Vagina (tissue), 2 donors: Measurements from ENCODE around the gene NT5C3A. TPM values are rescaled to one million over a fixed set of nuclear protein-coding genes. Genes with fewer than 3 reads are reported as not detected.

Experiments
- DNase-seq, 2 donors: peaks; one replicate each; pipeline ENCODE4 v3.0.0-alpha.2; 2017; ENCODE audit errors: extremely low spot score in 2 of 2
- H3K27ac ChIP-seq: fragments of 200-600 bp; sonication (generic); one replicate; pipeline ENCODE4 v1.5.1; 2019
- H3K27me3 ChIP-seq: fragments of 200-600 bp; sonication (generic); one replicate; pipeline ENCODE4 v1.5.1; 2019
- H3K36me3 ChIP-seq, 2 donors: fragments of 200-600 bp; sonication (generic); one replicate each; pipeline ENCODE4 v1.5.1; 2017 to 2019
- H3K4me1 ChIP-seq: fragments of 200-600 bp; sonication (generic); one replicate; pipeline ENCODE4 v1.5.1; 2019
- H3K4me3 ChIP-seq, 2 donors: fragments of 200-600 bp; sonication (generic); 1 replicate in 1 of 2; 2 replicates in 1 of 2; pipeline ENCODE4 v1.5.1; 2016 to 2019
- H3K9me3 ChIP-seq: fragments of 200-600 bp; sonication (generic); one replicate; pipeline ENCODE4 v1.5.1; 2019
- CTCF ChIP-seq, 3 experiments: fragments of 450-650 bp in 2 of 3; fragments of 200-600 bp in 1 of 3; sonication (generic) in 1 of 3; IDR thresholded peaks; one replicate each; pipeline ENCODE4 v1.5.1; 2017 to 2019; ENCODE audit warnings: antibody characterized with exemption in 3 of 3, mild to moderate bottlenecking in 2 of 3, moderate library complexity in 2 of 3
- POLR2A ChIP-seq, 2 donors: fragments of 450-650 bp; IDR thresholded peaks; one replicate each; pipeline ENCODE4 v1.6.1; 2017; ENCODE audit warnings: antibody characterized with exemption in 2 of 2, mild to moderate bottlenecking in 2 of 2, moderate library complexity in 2 of 2
- POLR2AphosphoS5 ChIP-seq, 2 donors: sonication (generic); formaldehyde crosslinking; IDR thresholded peaks; one replicate each; pipeline ENCODE4 v1.9.0; 2017; ENCODE audit warnings: antibody characterized with exemption in 2 of 2, mild to moderate bottlenecking in 2 of 2, low read depth in 1 of 2; ENCODE audit not compliant: insufficient read depth in 1 of 2
- intact Hi-C: fragments of 100-400 bp; cut with DNase I; formaldehyde crosslinking; loops from one replicate; pipeline ENCODE4 v1.15.1; 2023
- total RNA-seq: library from RNA; depleted of rRNA; stranded (reverse); fragments of >200 nt; gene quantifications from one replicate; pipeline ENCODE4 v1.2.3, GENCODE V29; 2016

NT5C3A gene
- total RNA-seq, 1 donor from 2014 or later: 17.2 TPM

GRCh38 chr7:33075818-33076518 lies 13.4 kb upstream of the NT5C3A start:
- H3K36me3 ChIP-seq: no peaks in the 10 kb centered on the region
- intact Hi-C loops: no loop called here
- no peaks in the 10 kb centered on the region for H3K4me1 ChIP-seq
- H3K27me3 ChIP-seq: no peaks in the 10 kb centered on the region
- H3K9me3 ChIP-seq: no peaks in the 10 kb centered on the region
- no peak overlapping the region for H3K27ac ChIP-seq
- no peak overlapping the region for H3K4me3 ChIP-seq
- TF ChIP-seq POLR2AphosphoS5 (IDR thresholded peaks at IDR 0.05; ENCODE audit: insufficient read depth in 1 of 2, low read depth in 1 of 2) (no peak), POLR2A (IDR thresholded peaks at IDR 0.05) (no peak), CTCF (IDR thresholded peaks at IDR 0.05) (no peak)
- DNase-seq: no peak

- Histone ChIP-seq H3K4me3 (no peak overlapping the region), H3K27ac (no peak overlapping the region), H3K9me3 (no peaks in the 10 kb centered on the region), H3K27me3 (no peaks in the 10 kb centered on the region), H3K36me3 (no peaks in the 10 kb centered on the region), H3K4me1 (no peaks in the 10 kb centered on the region)
- no peak for TF ChIP-seq POLR2AphosphoS5 (IDR thresholded peaks at IDR 0.05; ENCODE audit: insufficient read depth in 1 of 2, low read depth in 1 of 2)
- no peak for TF ChIP-seq POLR2A (IDR thresholded peaks at IDR 0.05)
- no peak for TF ChIP-seq CTCF (IDR thresholded peaks at IDR 0.05)
- intact Hi-C loops: no loop called here
- no peak for DNase-seq
Measured at GRCh38 chr7:33073243-33073642, 10.7 kb upstream of the NT5C3A start.

- Histone ChIP-seq H3K36me3 (no peaks in the 10 kb centered on the region), H3K4me3 (no peak overlapping the region), H3K9me3 (no peaks in the 10 kb centered on the region), H3K27ac (no peak overlapping the region), H3K27me3 (no peaks in the 10 kb centered on the region), H3K4me1 (no peaks in the 10 kb centered on the region)
- intact Hi-C loops: no loop called here
- TF ChIP-seq POLR2AphosphoS5 (IDR thresholded peaks at IDR 0.05; ENCODE audit: insufficient read depth in 1 of 2, low read depth in 1 of 2) (no peak), CTCF (IDR thresholded peaks at IDR 0.05) (no peak), POLR2A (IDR thresholded peaks at IDR 0.05) (no peak)
- no peak for DNase-seq
Measured at GRCh38 chr7:33072471-33072870, 9.9 kb upstream of the NT5C3A start.

GRCh38 chr7:33070831-33071230 lies 8.3 kb upstream of the NT5C3A start:
- Histone ChIP-seq H3K27ac (no peak overlapping the region), H3K36me3 (no peaks in the 10 kb centered on the region), H3K4me3 (no peak overlapping the region), H3K9me3 (no peaks in the 10 kb centered on the region), H3K4me1 (no peaks in the 10 kb centered on the region), H3K27me3 (no peaks in the 10 kb centered on the region)
- TF ChIP-seq POLR2A (IDR thresholded peaks at IDR 0.05): no peak
- TF ChIP-seq POLR2AphosphoS5 (IDR thresholded peaks at IDR 0.05; ENCODE audit: insufficient read depth in 1 of 2, low read depth in 1 of 2): no peak
- TF ChIP-seq CTCF (IDR thresholded peaks at IDR 0.05): no peak
- DNase-seq: no peak
- intact Hi-C loops: no loop called here

GRCh38 chr7:33070277-33070676 lies 7.7 kb upstream of the NT5C3A start:
- no peak for TF ChIP-seq CTCF (IDR thresholded peaks at IDR 0.05)
- no peak for TF ChIP-seq POLR2AphosphoS5 (IDR thresholded peaks at IDR 0.05; ENCODE audit: insufficient read depth in 1 of 2, low read depth in 1 of 2)
- Histone ChIP-seq H3K36me3 (no peaks in the 10 kb centered on the region), H3K4me1 (no peaks in the 10 kb centered on the region), H3K27me3 (no peaks in the 10 kb centered on the region), H3K4me3 (no peak overlapping the region), H3K9me3 (no peaks in the 10 kb centered on the region), H3K27ac (no peak overlapping the region)
- no peak for DNase-seq
- intact Hi-C loops: no loop called here
